IPS DF 19.7 (cell line): Measurements from ENCODE around the gene TOGARAM2.

Experiments
- DNase-seq: peaks from one replicate; pipeline ENCODE4 v3.0.0-alpha.2; 2013; ENCODE audit warnings: low read depth, low spot score

Gene TOGARAM2

DNA sequence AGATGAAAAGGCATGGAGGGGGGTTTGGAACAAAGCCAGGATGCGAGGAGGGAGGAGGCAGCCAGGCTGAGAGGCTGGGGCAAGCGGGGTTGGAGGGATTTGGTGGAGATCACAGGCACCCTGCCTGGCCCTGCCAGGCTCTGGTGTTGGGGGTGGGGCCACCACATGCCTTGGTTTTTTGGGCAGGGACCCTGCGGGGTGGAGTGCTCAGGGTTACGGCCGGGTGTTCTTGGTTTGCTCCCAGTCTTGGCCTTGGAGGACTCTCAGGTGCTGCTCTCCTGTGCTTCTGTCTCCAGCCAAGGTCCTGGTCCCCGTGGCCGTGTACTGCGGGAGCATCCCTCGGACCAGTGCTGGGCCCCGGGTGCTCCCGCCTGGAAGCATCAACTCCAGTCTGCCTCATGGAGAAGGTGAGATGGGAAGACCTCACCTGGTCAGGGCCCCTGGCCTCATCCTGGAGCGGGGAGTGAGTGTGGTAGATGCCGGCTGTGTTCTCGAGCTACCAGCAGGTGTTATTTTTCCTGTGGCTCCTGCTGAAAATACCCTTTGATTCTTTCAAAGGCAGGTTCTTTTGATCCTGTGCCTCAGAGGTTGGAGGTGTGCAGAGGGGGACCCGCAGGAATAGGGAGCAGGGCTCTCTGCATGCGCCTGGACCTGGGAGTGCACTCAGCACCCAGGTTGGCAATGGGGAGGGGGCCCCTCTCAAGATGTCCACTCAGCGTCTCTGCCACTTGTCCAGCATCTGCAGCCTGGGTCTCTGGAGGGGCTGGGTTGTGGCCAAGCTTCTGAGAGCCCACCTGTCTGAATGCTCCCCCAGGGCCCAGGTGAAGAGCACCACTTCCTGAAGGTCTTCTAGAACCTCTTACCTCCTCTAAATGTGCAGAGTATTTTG is 17.0 kb downstream of the TOGARAM2 start:
- DNase-seq, result no peak

- no peak for DNase-seq
Measured at GRCh38 chr2:29000481-29000880, 19.4 kb downstream of the TOGARAM2 start.

DNA sequence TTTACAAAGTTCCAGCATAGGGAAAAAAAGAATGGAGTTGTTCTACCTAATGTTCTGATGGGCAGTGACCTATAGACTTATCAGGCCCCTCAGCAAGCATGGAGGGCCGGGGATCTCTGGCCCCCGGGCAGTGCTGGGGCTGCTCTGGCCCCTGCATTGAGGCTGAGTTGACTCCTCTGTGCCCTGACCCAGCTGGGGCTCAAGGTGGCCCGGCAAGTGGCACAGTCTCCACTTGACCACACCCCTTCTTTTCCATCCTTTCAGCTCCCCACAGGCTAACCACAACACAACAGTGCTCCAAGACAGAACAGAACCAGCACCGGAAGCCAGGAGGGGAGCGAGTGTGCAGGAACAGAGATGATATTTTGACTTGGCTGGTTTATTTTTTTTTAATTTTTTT is 19.9 kb downstream of the TOGARAM2 start:
- no peak for DNase-seq

- DNase-seq, result no peak
Measured at GRCh38 chr2:29001806-29002205, 20.7 kb downstream of the TOGARAM2 start.

- no peak for DNase-seq
Measured at GRCh38 chr2:29004755-29005154, 23.7 kb downstream of the TOGARAM2 start.

DNA sequence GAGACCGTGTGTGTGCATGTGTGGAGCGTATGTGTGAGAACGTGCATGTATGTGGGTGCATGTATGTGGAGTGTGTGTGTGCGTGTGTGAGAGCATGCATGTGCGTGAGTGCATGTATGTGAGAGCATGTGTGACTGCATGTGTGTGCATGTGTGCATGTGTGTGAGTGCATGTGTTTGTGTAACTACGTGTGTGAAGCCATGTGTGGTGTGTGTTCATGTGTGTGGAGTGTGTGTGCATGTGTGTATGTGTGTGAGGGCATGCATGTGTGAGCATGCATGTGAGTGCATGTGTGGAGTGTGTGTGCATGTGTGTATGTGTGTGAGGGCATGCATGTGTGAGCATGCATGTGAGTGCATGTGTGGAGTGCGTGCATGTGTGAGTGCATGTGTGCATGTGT is 24.2 kb downstream of the TOGARAM2 start:
- no peak for DNase-seq

DNA sequence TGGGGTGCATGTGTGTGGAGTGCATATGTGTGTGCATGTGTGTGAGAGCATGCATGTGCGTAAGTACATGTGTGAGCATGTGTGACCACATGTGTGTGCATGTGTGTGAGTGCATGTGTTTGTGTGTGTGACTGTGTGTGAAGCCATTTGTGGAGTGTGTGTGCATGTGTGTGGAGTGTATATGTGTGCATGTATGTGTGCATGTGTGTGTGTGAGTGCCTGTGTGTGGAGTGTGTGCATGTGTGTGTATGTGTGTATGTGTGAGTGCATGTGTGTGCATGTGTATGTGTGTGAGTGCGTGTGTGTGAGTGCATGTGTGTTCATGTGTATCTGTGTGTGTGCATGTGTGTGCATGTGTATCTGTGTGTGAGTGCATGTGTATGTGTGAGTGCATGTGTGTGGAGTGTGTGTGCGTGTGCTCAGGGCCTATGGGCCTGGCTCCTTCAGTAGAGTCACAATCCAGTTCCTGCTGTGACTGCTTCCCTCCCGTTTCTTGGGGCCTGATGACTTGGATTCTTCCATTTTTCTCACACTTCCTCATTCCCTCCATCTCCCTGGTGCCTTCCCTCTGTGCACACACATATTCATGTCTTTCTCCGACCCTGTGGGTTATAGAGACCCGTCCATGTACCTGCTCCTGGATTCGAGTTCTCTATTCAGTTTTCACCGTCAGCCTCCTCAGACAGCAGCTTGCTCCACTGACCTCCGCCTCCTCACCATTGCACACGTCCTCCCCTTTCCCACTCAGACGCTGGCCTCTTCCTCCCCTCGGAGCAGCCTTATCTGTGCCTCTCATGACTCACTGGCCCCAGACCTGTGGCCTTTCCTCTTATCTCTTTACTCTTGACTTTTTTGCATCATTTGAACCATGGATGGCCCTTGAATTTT is 25.2 kb downstream of the TOGARAM2 start:
- DNase-seq, result no peak

- DNase-seq, result no peak
Measured at GRCh38 chr2:29006980-29007301, 25.8 kb downstream of the TOGARAM2 start.

DNA sequence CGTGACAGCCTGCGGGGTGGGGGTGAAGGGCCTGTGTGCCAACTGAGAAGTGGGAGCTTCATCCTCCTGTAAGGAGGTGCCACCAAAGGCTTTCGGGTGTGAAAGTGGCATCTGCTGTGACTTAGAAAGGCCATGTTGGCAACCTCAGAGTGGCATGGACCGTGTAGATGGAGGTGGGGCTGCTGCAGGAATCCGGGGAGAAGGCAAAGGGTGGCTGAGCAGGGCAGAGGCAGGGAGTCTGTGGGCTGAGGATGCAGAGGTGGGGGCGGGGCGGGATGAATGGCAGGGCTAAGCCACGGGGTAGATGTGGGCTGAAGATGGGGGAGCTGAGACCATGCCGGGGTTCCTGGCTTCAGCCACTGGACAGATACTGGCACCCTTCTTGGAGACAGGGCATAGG is 28.2 kb downstream of the TOGARAM2 start:
- no peak for DNase-seq

- DNase-seq, result no peak
Measured at GRCh38 chr2:29009711-29010677, 28.9 kb downstream of the TOGARAM2 start.

DNA sequence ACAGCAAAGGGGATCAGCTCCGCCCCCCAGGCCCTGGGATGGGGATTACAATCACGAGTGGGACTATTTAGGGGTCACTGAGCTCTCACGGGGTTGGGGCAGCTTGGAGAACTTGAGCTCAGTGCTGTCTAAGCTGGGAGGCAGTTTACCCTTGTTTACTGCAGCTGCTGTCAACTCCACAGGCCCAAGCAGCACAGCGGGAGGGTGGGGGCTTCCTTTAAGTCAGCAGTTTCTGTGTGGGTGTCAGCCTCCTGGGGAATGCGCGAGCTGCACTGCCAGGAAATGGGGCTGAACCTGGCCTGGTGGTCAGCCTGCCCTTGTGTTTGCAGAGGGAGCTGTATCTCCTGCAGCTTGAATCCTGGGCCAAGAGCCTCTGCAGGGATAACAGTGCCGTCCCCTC is 29.8 kb downstream of the TOGARAM2 start:
- no peak for DNase-seq

- no peak for DNase-seq
Measured at GRCh38 chr2:29011418-29012060, 30.4 kb downstream of the TOGARAM2 start.

- no peak for DNase-seq
Measured at GRCh38 chr2:29012211-29012681, 31.1 kb downstream of the TOGARAM2 start.

GRCh38 chr2:29013057-29013780 is 32.1 kb downstream of the TOGARAM2 start:
- DNase-seq, result no peak

DNA sequence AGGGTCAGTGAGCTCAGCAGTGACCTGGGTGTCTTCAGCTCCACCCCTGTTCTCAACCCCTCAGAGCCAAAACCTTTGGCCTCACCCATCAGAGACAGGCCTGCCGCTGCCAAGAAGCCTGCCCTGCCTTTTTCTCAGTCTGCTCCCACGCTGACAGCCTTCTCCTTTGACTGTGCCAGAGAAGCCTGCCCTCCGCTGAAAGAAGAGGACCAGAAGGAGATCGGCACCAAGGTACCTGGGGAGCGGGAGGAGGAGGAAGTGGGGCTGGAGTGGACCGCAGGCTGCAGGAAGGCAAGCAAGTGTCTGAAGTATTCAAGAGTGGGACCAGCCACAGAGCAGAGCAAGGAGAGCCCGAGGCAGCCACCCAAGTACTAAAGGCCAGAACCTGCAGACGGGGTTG is 33.2 kb downstream of the TOGARAM2 start:
- DNase-seq, result no peak

- no peak for DNase-seq
Measured at GRCh38 chr2:29014811-29015421, 33.8 kb downstream of the TOGARAM2 start.

GRCh38 chr2:29015701-29016470 is 34.8 kb downstream of the TOGARAM2 start:
- DNase-seq, result no peak

DNA sequence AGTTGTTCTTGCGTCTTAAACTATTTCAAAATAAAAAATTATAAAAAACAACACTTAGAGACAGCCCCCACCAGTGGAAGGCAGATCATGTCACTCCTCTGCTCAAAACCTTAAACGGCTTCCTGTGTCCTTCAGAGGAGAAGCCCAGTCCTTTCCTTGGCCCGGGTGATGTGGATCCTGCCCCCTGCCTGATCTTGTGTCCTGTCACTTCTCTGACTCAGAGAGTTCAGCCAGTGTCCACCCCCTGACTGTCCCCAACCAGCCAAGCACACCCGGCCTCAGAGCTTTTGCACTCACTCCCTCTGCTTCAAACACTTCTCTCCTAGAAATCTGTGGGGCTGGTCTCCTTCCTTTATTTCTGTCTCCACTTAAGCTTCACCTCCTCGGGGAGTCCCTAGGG is 35.4 kb downstream of the TOGARAM2 start:
- no peak for DNase-seq
